Measurements from ENCODE around the gene PMM2. TPM values are rescaled to one million over a fixed set of nuclear protein-coding genes. Genes with fewer than 3 reads are reported as not detected.
"Not testable (repeated sequence)": the region's sequence is repeated elsewhere in the genome, so short reads cannot be mapped to it uniquely, and the experiment has no call there.

Gene PMM2
- total and polyA plus RNA-seq, 2 experiments from 2014 or later = 38.2 to 60.4 TPM

DNA sequence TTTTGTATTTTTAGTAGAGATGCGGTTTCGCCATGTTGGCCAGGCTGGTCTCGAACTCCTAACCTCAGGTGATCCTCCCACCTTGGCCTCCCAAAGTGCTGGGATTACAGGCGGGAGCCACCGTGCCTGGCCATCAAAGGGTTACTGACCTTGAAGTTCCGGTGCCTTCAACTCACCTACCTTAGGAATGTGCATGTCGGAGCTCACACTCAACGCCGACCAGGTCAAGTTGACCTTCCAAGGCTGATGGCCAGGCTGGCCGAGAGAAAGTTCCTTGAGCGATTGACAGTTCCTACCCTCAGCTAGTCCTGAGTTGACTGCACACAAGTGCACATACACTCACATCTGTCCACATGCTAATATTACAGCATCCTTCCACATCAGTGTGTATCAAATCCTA lies 11.3 kb upstream of the PMM2 start:
- not testable (repeated sequence) for H3K36me3 Mint-ChIP-seq (ENCODE audit: low read depth)

DNA sequence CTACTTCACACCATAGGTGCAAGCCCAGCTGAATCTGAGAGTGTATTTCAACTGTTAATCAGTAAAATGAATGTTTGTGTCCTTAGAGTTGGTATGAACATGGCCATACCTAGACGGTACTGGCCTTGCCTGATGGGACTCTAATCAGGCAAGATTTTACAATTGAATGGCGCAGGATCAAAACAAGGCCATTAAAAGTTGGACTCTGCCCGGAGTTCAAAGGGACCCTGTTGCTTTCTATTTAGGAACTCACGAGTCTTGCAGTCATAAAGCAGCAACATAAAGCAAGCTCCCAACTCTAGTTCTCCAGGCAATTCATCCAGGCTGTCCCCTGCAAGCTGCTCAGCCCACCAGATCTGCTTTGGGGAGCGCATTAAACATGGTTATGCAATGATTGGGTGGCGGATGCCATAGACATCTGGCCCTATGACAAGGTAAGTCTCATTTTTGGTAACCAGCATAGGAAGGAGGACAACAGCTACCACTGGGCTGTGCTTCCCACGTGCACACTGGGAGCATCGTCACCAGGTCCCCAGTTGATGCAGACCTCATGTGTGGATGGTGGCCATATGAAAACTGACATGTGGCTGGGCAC lies 9.0 kb upstream of the PMM2 start:
- Mint-ChIP-seq H3K4me1 (peaks cover 4% of the 10 kb centered on the region; the same call in 2 of the 3 replicates), H3K4me3 (no peak overlapping the region), H3K36me3 (ENCODE audit: low read depth) (no peaks in the 10 kb centered on the region), H3K27ac (no peak overlapping the region), H3K9me3 (no peaks in the 10 kb centered on the region), H3K27me3 (ENCODE audit: insufficient read depth, low read depth, poor library complexity) (peaks cover 1% of the 10 kb centered on the region)
- TF ChIP-seq CREB1 (CRISPR knock-in tag; IDR thresholded peaks at IDR 0.05; ENCODE audit: low read depth) (no peak), REST (IDR thresholded peaks at IDR 0.05; ENCODE audit: unreplicated experiment) (no peak), ZNF114 (CRISPR knock-in tag; IDR thresholded peaks at IDR 0.05) (no peak), NANOG (IDR thresholded peaks at IDR 0.05; ENCODE audit: borderline replicate concordance) (no peak), ETS1 (IDR thresholded peaks at IDR 0.05) (no peak), EZH2phosphoT487 (IDR thresholded peaks at IDR 0.05; ENCODE audit: unreplicated experiment) (no peak), JUNB (IDR thresholded peaks at IDR 0.05; ENCODE audit: unreplicated experiment) (no peak)
- Histone ChIP-seq H3K27me3 (ENCODE audit: insufficient read depth) (no peaks in the 10 kb centered on the region), H3K4me1 (ENCODE audit: insufficient read depth) (no peaks in the 10 kb centered on the region), H3K27ac (ENCODE audit: low read depth) (no peak overlapping the region), H3F3A (replicated peaks; ENCODE audit: low read depth) (no peaks in the 10 kb centered on the region), H2AFZ (no peak overlapping the region), H3K79me2 (replicated peaks; ENCODE audit: insufficient read depth) (no peaks in the 10 kb centered on the region), H3K4me2 (no peak overlapping the region), H4K20me1 (replicated peaks; ENCODE audit: insufficient read depth) (no peaks in the 10 kb centered on the region), H3K4me3 (no peak overlapping the region), H3K9me2 (ENCODE audit: insufficient read depth) (no peaks in the 10 kb centered on the region), H3K36me3 (ENCODE audit: insufficient read depth) (no peaks in the 10 kb centered on the region)
- no peak for ATAC-seq
- DNase-seq (ENCODE audit: low spot score) = no peak

More for the DNA sequence above, 11.3 kb upstream of the PMM2 start:
- H3K4me1 Mint-ChIP-seq; H3K4me1 ChIP-seq (ENCODE audit: insufficient read depth); H3K79me2 ChIP-seq (replicated peaks; ENCODE audit: insufficient read depth); H3K27me3 Mint-ChIP-seq (ENCODE audit: insufficient read depth, low read depth, poor library complexity); H3K4me2 ChIP-seq; H2AFZ ChIP-seq; H3K9me3 Mint-ChIP-seq; H4K20me1 ChIP-seq (replicated peaks; ENCODE audit: insufficient read depth); H3K4me3 Mint-ChIP-seq; DNase-seq (ENCODE audit: low spot score); H3K4me3 ChIP-seq; H3K27me3 ChIP-seq (ENCODE audit: insufficient read depth); H3F3A ChIP-seq (replicated peaks; ENCODE audit: low read depth); H3K27ac ChIP-seq (ENCODE audit: low read depth); ATAC-seq; H3K9me2 ChIP-seq (ENCODE audit: insufficient read depth); H3K27ac Mint-ChIP-seq; H3K36me3 ChIP-seq (ENCODE audit: insufficient read depth): not testable (repeated sequence)
